Uterus (tissue), 4 donors: Measurements from ENCODE around the gene RNASE12. TPM values are rescaled to one million over a fixed set of nuclear protein-coding genes. Genes with fewer than 3 reads are reported as not detected.

Source experiments
- DNase-seq, 2 donors: peaks; one replicate each; pipeline ENCODE4 v3.0.0-alpha.2; 2019 to 2020
- H3K27ac ChIP-seq, 2 donors: fragments of 200-600 bp; sonication (generic); 1 replicate in 1 of 2; 2 replicates in 1 of 2; pipeline ENCODE4 v1.5.1; 2016 to 2018
- H3K27me3 ChIP-seq, 2 donors: fragments of 200-600 bp; sonication (generic); one replicate each; pipeline ENCODE4 v1.5.1; 2018 to 2019; ENCODE audit warnings: control low read depth in 1 of 2
- H3K36me3 ChIP-seq, 2 donors: fragments of 200-600 bp; sonication (generic); one replicate each; pipeline ENCODE4 v1.5.1; 2019; ENCODE audit warnings: control low read depth in 1 of 2
- H3K4me1 ChIP-seq, 2 donors: fragments of 200-600 bp; sonication (generic); one replicate each; pipeline ENCODE4 v1.5.1; 2018 to 2019; ENCODE audit warnings: control low read depth in 1 of 2
- H3K4me3 ChIP-seq, 2 donors: fragments of 200-600 bp; sonication (generic); 1 replicate in 1 of 2; 2 replicates in 1 of 2; pipeline ENCODE4 v1.5.1; 2018 to 2019; ENCODE audit warnings: mild to moderate bottlenecking in 1 of 2
- H3K9me3 ChIP-seq, 2 donors: fragments of 200-600 bp; sonication (generic); one replicate each; pipeline ENCODE4 v1.5.1; 2019; ENCODE audit warnings: control low read depth in 1 of 2
- POLR2A ChIP-seq, 2 donors: fragments of 450-650 bp; IDR thresholded peaks; one replicate each; pipeline ENCODE4 v1.6.1; 2016; ENCODE audit warnings: antibody characterized with exemption in 2 of 2, mild to moderate bottlenecking in 1 of 2, moderate library complexity in 1 of 2
- intact Hi-C: fragments of 100-400 bp; cut with DNase I; formaldehyde crosslinking; loops from one replicate; pipeline ENCODE4 v1.15.1; 2023; ENCODE audit warnings: low total_unique reads
- total RNA-seq, 4 donors: library from RNA; depleted of rRNA in 3 of 4; stranded (reverse); fragments of >200 nt in 3 of 4; gene quantifications; one replicate each; pipeline versions ENCODE4 v1.1.0 to v1.2.4, GENCODE V29; 2014 to 2023
- TF ChIP-seq, protein P1 (sequence below), 4 experiments: fragments of 200-600 bp in 2 of 4; fragments of 450-650 bp in 2 of 4; sonication (generic) in 2 of 4; IDR thresholded peaks; one replicate each; pipeline ENCODE4 v1.5.1; 2016 to 2019; ENCODE audit warnings: antibody characterized with exemption in 4 of 4, mild to moderate bottlenecking in 2 of 4, moderate library complexity in 1 of 4
- donor health status: DM: yes; HTN: yes; CAD: no.

RNASE12 gene
- total RNA-seq, 4 donors from 2014 or later, result not detected

DNA sequence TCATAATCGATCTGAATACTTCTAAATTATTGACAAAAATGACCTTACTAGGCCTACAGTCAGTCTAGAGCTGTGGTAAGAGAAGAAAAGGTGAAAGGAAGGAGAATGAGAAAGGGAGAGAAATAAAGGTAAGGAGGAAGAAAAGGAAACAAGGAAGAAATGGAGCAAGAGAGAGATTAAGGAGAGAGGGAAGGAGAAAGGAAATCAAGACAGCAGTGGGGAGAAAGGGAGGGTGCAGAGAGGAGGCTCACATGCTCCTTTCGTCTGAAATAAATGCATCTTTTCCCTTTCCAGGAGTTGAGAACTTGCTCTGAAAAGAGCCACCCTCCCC lies 34.0 kb downstream of the RNASE12 start:
- Histone ChIP-seq H3K4me1 (no peaks in the 10 kb centered on the region), H3K27me3 (no peaks in the 10 kb centered on the region), H3K36me3 (no peaks in the 10 kb centered on the region), H3K27ac (no peak overlapping the region), H3K4me3 (no peak overlapping the region), H3K9me3 (no peaks in the 10 kb centered on the region)
- TF ChIP-seq, protein P1, sequence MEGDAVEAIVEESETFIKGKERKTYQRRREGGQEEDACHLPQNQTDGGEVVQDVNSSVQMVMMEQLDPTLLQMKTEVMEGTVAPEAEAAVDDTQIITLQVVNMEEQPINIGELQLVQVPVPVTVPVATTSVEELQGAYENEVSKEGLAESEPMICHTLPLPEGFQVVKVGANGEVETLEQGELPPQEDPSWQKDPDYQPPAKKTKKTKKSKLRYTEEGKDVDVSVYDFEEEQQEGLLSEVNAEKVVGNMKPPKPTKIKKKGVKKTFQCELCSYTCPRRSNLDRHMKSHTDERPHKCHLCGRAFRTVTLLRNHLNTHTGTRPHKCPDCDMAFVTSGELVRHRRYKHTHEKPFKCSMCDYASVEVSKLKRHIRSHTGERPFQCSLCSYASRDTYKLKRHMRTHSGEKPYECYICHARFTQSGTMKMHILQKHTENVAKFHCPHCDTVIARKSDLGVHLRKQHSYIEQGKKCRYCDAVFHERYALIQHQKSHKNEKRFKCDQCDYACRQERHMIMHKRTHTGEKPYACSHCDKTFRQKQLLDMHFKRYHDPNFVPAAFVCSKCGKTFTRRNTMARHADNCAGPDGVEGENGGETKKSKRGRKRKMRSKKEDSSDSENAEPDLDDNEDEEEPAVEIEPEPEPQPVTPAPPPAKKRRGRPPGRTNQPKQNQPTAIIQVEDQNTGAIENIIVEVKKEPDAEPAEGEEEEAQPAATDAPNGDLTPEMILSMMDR (IDR thresholded peaks at IDR 0.05), result no peak
- no peak for TF ChIP-seq POLR2A (IDR thresholded peaks at IDR 0.05)
- intact Hi-C loops, result no loop called here
- no peak for DNase-seq

DNA sequence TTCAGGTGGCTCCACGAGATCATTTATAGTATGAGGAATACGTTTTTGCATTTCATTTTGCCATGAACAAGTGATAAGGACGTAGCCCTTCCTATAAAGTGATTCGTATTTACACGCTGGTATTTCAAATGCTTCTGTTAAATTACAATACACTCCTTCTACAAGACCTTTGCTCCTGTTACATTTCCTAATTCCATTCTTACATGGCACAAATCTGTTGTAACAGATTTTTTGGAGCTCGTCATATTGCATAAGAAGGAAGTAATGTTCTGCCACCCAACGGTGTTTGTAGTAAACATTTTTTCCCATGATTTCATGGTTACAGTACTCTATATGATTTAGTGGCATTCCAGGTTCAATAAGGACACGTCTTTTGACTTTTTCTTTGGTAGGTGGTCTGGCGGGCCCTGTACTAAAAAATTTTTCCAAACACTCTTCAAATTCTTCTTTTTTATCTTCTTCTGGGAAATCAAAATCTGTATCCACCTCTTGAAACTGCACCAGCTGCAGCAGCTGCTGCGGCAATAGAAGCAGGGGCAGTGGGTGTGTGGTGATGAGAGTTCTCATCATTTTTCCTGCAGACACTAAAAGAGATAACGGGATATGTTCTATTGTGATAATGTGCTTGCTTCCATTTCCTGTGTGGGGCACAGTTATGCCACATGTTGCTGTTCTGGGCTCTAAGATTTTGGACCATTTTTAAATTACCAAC lies 34.5 kb downstream of the RNASE12 start:
- TF ChIP-seq, protein P1 (IDR thresholded peaks at IDR 0.05), result no peak
- TF ChIP-seq POLR2A (IDR thresholded peaks at IDR 0.05), result no peak
- no peaks in the 10 kb centered on the region for H3K4me1 ChIP-seq
- H3K27me3 ChIP-seq, result no peaks in the 10 kb centered on the region
- DNase-seq, result no peak
- no peaks in the 10 kb centered on the region for H3K36me3 ChIP-seq
- no peak overlapping the region for H3K4me3 ChIP-seq
- intact Hi-C loops, result no loop called here
- no peaks in the 10 kb centered on the region for H3K9me3 ChIP-seq
- H3K27ac ChIP-seq, result no peak overlapping the region

DNA sequence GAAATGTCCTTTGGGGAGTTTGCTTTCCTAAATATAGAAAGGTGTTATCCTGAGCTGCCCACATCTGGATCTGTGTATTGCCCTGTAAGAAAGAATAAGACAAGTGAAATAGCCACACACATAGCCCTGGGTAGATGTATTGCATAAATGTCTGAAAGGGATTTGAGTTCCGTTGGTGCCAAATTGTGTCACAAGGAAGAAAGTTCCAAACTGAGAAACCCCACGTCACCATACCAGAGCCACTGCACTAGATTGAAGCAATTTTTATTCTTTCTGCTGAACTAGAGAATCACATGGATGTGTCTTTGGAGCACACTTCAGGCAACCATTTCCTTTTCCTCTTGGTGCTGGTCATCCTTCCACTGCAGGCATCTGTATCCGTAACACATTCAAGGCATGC lies 35.3 kb downstream of the RNASE12 start:
- intact Hi-C loops, result no loop called here
- Histone ChIP-seq H3K4me3 (no peak overlapping the region), H3K27me3 (no peaks in the 10 kb centered on the region), H3K4me1 (no peaks in the 10 kb centered on the region), H3K27ac (no peak overlapping the region), H3K36me3 (no peaks in the 10 kb centered on the region), H3K9me3 (no peaks in the 10 kb centered on the region)
- TF ChIP-seq POLR2A (IDR thresholded peaks at IDR 0.05), result no peak
- DNase-seq, result no peak

DNA sequence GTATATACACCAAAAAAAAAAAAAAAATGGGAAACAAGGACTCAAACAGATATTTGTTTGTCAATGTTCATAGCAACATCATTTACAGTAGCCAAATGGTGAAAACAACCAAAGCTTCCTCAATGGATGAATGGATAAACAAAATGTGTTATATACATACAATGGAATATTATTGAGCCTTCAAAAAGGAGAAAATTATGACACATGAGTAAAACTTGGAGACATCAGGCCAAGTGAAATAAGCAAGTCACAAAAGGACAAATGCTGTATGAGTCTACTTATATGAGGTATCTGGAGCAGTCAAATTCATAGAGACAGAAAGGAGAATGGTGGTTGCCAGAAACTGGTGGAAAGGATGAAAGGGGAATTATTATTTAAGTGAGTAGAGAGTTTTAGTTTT lies 38.2 kb downstream of the RNASE12 start:
- TF ChIP-seq, protein P1 (IDR thresholded peaks at IDR 0.05), result no peak
- TF ChIP-seq POLR2A (IDR thresholded peaks at IDR 0.05), result no peak
- Histone ChIP-seq H3K4me1 (no peaks in the 10 kb centered on the region), H3K27me3 (no peaks in the 10 kb centered on the region), H3K36me3 (no peaks in the 10 kb centered on the region), H3K4me3 (no peak overlapping the region), H3K9me3 (no peaks in the 10 kb centered on the region), H3K27ac (no peak overlapping the region)
- no peak for DNase-seq
- intact Hi-C loops, result no loop called here

DNA sequence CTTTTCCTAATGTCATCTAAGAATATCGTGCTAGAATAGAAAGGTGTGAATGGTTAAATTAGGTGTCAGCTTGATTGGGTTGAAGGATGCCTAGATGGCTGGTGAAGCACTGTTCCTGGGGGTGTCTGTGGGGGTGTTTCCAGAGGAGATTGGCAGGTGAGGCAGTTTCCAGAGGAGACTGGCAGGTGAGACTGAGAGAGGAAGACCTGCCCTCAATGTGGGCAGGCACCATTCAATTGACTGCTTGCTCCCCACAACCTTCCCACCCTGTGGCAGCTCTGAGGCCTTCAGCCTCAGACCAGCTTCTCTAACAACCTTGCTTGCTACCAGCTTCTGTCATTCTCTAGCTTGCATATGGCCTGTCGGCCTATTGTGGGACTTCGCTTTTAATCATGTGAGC lies 39.6 kb downstream of the RNASE12 start:
- no peaks in the 10 kb centered on the region for H3K4me1 ChIP-seq
- H3K4me3 ChIP-seq, result no peak overlapping the region
- no peak for TF ChIP-seq POLR2A (IDR thresholded peaks at IDR 0.05)
- TF ChIP-seq, protein P1 (IDR thresholded peaks at IDR 0.05), result no peak
- H3K36me3 ChIP-seq, result no peaks in the 10 kb centered on the region
- no peaks in the 10 kb centered on the region for H3K9me3 ChIP-seq
- no peak overlapping the region for H3K27ac ChIP-seq
- intact Hi-C loops, result no loop called here
- no peak for DNase-seq
- no peaks in the 10 kb centered on the region for H3K27me3 ChIP-seq

DNA sequence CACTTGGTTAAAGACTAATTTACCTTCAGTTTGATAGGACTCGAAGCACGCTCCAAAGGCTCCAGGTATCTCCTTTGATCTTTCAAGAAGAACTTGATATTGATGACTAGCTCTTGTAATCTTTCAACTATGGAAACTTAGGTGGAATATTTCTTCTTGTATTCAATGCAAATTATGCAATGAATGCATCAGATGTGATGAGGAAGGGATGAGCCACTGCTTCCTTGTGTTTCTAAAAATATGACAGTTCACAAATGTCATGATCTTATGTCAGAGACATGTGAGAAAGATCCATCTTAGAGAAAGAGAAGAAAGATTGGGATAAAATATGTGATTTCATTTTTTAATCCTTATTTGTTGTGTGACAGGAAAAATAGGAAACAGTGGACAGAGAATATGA lies 40.2 kb downstream of the RNASE12 start:
- Histone ChIP-seq H3K36me3 (no peaks in the 10 kb centered on the region), H3K27ac (no peak overlapping the region), H3K4me1 (no peaks in the 10 kb centered on the region), H3K27me3 (no peaks in the 10 kb centered on the region), H3K9me3 (no peaks in the 10 kb centered on the region), H3K4me3 (no peak overlapping the region)
- no peak for DNase-seq
- TF ChIP-seq, protein P1 (IDR thresholded peaks at IDR 0.05), result no peak
- no peak for TF ChIP-seq POLR2A (IDR thresholded peaks at IDR 0.05)
- intact Hi-C loops, result no loop called here
